Renal cortical epithelial cell (primary cell): ENCODE results near the gene CALCOCO1. TPM values are rescaled to one million over a fixed set of nuclear protein-coding genes. Genes with fewer than 3 reads are reported as not detected.
"Not testable (repeated sequence)": the region's sequence is repeated elsewhere in the genome, so short reads cannot be mapped to it uniquely, and the experiment has no call there.

Experiments used
- DNase-seq: peaks from one replicate; pipeline ENCODE4 v3.0.0-alpha.2; 2011; ENCODE audit warnings: low read depth
- total RNA-seq: library from RNA; depleted of rRNA; stranded (reverse); fragments of >200 nt; gene quantifications from 2 replicates; pipeline ENCODE4 v1.2.3, GENCODE V29; 2014

The CALCOCO1 gene
- total RNA-seq, 1 donor from 2014 or later = 129 TPM

GRCh38 chr12:53698948-53699677 is 28.1 kb downstream of the CALCOCO1 start:
- no peak for DNase-seq

DNA sequence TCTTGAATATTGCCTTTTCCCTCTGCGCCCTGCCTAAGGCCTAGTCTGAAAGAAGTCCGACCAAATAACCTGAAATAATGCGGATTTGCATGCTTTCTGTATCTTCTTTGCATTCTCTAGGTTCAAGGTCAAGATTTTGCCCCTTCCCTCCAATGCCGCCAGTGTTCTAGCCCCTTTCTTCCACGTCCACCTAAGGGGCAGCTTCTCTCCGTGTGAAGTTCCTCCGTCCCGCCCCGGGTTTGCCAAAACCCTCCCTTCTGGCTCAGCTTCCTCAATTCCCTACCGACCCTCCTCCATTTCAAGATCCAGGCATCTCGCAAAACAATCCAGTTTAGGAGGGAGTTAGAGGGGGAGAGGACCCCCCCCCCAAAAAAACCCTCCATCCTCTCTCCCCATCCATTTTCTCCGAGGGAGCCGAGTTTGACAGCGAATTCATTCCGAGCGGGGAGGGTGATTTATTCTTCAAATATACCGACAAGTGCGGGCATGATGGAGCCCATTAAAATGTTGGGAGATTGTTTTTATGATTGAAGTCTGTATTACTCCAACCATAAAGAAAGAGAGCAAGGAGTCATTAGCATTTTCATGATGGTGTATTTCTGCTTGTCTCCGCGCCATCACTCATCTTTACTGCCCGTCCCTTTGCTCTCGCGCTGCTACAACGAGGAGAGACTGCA is 30.5 kb downstream of the CALCOCO1 start:
- no peak for DNase-seq

- DNase-seq = peak; percentile 93
Measured at GRCh38 chr12:53696285-53696654, 31.0 kb downstream of the CALCOCO1 start.

DNA sequence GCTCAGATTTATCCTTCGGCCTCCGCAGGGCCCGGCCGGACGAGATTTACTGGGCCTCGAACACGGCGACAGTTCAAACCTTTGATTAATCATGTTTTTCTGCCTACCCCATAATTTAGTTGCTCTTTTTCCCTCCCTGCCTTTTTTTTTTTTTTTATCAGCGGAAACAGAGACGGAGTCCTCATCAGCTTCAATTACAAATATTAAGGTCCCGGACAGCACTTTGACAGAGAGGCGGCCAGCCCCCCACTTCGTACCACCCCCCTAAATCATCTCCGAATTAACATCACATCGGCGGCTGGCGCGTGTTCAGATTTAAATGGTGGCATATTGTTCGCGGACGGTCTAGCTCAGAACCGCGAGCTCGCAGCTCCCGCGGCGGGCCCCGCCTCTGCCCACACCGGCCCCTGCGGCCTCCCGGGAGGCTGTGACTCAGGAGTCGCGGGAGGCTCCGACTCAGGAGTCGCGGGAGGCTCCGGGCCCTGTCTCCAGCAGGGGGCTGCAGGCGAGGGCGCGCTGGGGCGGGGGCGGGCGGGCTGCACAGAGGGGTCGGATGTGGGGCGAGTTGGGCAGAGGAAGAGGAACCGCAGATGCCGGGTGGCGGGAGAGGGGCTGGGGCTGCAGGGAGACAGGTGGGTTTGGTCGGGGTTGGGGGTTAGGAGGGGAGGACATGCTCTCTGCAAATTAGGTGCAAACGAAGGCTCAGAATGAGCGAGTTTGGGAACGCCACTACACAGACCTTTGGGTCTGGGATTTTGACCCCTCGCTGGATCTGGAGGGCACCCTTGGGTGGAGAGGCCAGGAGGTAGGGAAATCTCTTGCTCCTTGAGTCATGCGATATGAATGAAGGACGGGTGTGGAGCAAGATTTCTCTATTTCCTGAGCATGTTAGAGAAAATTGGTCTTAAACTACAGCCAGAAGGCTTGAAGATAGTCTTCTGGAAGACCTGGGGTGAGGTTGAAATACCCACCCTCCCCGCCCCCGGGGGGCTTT is 31.8 kb downstream of the CALCOCO1 start:
- DNase-seq = peak; percentile 70

DNA sequence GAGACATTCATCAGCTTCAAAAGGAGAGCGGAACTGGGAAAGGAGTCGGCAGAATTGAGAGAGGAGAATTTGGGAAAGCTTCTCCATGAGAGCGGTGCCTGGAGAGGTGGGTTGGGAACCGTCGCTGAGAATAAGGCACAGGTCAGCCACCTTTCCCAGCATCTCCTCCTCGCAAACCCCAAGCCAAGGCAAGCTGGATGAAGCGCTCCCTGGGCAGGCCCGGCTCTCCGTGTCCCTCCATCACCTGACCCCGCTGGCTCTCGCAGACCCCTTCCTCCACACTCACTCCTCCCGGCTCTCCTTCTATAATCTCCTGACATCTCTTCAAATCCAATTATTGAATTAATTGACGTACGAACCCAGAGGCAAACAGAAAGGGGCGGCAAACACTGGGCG is 32.5 kb downstream of the CALCOCO1 start:
- no peak for DNase-seq

DNA sequence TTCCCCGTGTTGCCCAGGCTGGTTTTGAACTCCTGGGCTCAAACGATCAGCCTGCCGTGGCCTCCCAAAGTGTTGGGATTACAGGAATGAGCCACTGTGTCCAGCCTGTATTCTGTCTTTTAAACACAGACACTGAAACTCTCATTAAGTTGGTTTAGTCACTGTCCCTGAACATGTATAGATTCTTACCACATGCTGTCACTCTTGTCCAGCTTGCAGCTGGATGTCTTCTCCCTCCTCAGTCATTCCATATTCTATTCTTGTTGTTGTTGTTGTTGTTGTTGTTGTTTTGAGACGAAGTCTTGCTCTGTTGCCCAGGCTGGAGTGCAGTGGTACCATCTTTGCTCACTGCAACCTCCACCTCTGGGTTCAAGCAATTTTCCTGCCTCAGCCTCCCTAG is 39.1 kb downstream of the CALCOCO1 start:
- DNase-seq = no peak

GRCh38 chr12:53686436-53686835 is 40.8 kb downstream of the CALCOCO1 start:
- no peak for DNase-seq

- DNase-seq = no peak
Measured at GRCh38 chr12:53684654-53685220, 42.5 kb downstream of the CALCOCO1 start.

- no peak for DNase-seq
Measured at GRCh38 chr12:53683983-53684382, 43.3 kb downstream of the CALCOCO1 start.

DNA sequence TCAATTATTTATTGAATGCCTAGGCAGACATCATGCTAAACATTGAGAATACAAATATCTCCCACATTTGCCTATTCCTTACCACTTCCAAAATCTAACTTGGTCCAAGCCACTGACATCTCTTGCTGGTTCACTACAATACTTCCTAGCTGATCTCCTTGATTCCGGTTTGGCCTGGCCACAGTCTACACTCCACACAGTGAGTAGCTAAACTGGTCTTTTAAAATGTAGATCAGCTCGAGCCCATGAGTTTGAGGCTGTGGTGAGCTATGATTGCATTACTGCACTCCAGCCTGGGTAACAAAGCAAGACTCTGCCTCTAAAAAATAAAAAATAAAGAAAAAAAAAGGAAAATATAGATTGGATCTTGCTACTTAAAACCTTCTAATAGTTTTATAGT is 43.8 kb downstream of the CALCOCO1 start:
- no peak for DNase-seq

- not testable (repeated sequence) for DNase-seq
Measured at GRCh38 chr12:53680061-53680460, 47.2 kb downstream of the CALCOCO1 start.

DNA sequence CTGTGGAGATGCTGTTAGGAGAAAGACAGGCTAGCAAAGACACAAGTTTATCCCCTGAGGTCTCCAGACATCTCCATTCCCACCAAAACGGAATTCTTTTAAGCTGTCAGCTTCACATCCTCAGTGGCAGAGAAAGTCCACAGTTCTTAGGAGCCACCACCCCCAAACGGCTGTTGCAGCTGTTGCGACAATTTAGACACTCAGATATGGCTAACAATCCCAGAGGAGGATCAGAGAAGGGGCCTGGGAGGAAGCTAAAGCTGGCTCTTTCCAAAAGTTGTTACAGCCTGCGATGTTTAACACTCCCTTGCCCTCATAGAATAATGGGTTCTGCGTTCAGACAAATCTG is 49.5 kb downstream of the CALCOCO1 start:
- no peak for DNase-seq

GRCh38 chr12:53677016-53677799 is 50.0 kb downstream of the CALCOCO1 start:
- DNase-seq = no peak

DNA sequence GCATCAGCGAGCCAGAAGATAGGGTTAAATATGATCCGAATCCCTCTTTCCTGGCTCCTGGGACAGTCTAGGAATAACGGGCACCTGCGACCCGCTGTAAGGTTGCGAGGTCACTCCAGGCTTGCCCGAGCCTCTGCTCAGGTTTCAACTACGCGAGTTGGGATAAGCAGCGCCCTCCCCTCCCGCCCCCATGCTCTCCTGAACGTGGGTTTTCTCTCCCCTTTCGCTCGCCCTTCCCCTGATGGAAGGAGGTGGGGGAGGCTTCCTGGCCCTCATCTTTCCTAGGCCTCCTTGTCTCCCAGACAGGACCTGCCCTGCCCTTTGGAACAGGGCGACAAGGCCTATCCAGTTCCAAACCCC is 50.6 kb downstream of the CALCOCO1 start:
- DNase-seq = no peak

DNA sequence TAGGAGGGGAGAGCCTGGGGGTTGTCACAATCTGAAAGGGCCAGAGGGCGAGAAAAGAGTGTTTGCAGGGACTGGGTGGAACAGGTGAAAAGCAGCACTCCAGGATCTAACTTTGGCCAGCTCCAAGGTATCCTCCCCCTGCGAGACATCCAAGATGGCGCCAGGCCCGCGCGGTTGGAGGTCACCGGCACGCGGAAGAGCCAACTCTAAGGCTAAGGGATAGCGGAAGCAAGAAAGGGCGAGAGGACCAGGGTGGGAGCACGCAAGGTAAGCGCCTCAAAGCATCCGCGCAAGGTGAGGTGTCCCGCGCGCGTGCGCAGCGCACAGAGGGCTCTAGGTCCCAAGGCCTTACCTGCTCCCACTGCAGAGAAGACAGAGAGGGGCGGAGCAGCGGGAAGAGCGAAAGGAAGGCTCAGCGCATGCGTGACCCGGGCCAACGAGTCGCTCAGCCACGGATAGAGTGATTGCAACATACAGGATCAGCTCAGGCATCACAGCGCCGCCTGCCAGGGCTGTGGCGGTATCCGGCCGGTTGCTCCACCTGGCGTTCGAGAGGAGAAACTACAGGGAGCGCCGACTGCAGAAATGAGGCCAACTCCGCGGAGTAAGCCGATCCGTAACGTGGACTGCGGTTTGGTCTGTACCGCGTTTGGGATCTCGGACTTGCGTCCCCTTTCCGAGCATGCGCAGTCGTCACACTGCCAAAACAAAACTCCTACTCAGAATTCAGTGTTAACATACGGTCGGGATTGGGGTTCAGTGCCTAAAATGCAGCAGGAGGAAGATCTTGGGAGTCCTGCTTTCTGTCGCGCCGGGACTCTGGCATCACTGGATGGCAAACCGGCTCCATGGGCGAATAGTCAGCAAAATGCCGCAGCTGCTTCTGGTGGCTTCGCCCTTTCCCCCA is 51.3 kb downstream of the CALCOCO1 start, which contains the start of gene ATP5MC2:
ATP5MC2 (minus strand) TSS at position 383 of the 907 bp plus-strand sequence. CDS start 3,469 bp downstream, outside the sequence.
- DNase-seq = peak; percentile 96

DNA sequence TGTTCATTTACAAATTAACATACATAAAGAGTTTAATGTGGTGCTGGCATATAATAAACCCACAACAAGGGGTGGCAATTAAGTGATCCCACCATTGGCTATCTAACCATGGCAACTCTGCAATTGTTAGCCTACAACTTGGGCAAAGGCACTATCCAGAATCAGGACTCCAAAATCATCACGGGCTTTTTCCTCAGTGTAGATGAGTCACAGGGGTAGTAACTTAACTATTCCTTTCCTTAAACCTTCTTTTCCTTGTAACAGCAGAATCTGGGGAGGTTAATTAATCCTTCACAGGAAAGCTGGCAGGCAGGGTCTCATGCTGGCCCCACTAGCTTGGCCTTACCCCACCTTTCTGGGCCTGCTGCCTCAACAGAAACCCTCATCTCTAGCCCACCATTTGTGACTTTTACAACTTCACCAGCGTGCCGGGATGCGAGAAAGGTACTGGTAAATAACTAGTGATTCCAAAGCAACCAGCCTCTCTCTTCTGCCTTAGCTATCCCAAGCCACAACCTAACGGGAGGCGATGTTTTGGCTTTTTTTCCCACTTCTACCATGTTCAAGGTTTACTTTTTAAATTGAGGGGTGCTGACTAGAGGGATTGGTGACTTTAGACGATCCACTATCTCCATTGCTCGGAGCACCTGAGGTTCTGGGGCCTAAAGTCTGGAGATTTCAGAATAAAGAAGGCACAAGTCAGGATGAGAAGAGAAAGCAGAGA is 52.1 kb downstream of the CALCOCO1 start:
- DNase-seq = peak; percentile 37

DNA sequence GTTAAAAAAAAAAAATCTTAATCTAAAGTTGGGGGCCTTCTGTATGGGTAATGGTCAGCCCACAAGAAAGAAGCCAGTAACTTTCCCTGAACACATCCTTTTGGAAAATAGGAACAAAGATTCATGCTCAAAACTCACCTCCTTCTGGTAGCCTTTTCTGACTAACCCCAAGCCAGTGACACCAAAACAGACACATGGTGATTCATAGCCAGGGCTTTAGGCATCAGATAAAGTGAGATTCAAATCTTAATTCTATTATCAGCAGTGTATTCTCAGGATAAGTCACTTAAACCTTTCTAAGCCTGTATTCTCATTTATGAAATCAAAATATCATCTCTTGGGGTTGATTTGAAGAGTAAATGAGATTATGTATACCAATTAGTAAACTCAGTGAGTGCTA is 56.3 kb downstream of the CALCOCO1 start:
- no peak for DNase-seq

- peak; percentile 26 for DNase-seq
Measured at GRCh38 chr12:53670308-53670707, 56.9 kb downstream of the CALCOCO1 start.

GRCh38 chr12:53667080-53667479 is 60.2 kb downstream of the CALCOCO1 start:
- DNase-seq = no peak
